ENCODE data around the gene CHAF1B. TPM values are rescaled to one million over a fixed set of nuclear protein-coding genes. Genes with fewer than 3 reads are reported as not detected.

CHAF1B gene
- polyA plus RNA-seq, 2 donors, result 2.1 to 3.2 TPM

GRCh38 chr21:36464590-36464989, 79.4 kb downstream of the CHAF1B start:
- Histone ChIP-seq H3K4me1 (ENCODE audit: control insufficient read depth in 2 of 2, insufficient read depth in 2 of 2, low read length in 1 of 2) (peaks cover 0 to 5% of the 10 kb centered on the region in 2 donors), H3K27me3 (ENCODE audit: control insufficient read depth in 1 of 2, insufficient read depth in 2 of 2, low read length in 2 of 2) (no peaks in the 10 kb centered on the region), H3K9me3 (ENCODE audit: control insufficient read depth in 2 of 2, insufficient read depth in 1 of 2, low read depth in 1 of 2, low read length in 1 of 2) (no peaks in the 10 kb centered on the region), H3K27ac (ENCODE audit: low read depth in 2 of 2, low read length in 1 of 2) (no peak overlapping the region), H3K4me3 (ENCODE audit: low read depth in 1 of 2, low read length in 2 of 2) (no peak overlapping the region), H3K36me3 (ENCODE audit: control insufficient read depth in 2 of 2, insufficient read depth in 2 of 2, low read length in 1 of 2) (no peaks in the 10 kb centered on the region)
- WGBS, 2 donors, result 83 to 90% methylated on average over 3 of the region's 3 CpGs

- H3K4me1 ChIP-seq (ENCODE audit: control insufficient read depth in 2 of 2, insufficient read depth in 2 of 2, low read length in 1 of 2), result peaks cover 0 to 5% of the 10 kb centered on the region in 2 donors
- H3K36me3 ChIP-seq (ENCODE audit: control insufficient read depth in 2 of 2, insufficient read depth in 2 of 2, low read length in 1 of 2), result no peaks in the 10 kb centered on the region
- H3K4me3 ChIP-seq (ENCODE audit: low read depth in 1 of 2, low read length in 2 of 2), result no peak overlapping the region
- 36 to 39% methylated on average over 8 of the region's 8 CpGs for WGBS, 2 donors
- no peaks in the 10 kb centered on the region for H3K9me3 ChIP-seq (ENCODE audit: control insufficient read depth in 2 of 2, insufficient read depth in 1 of 2, low read depth in 1 of 2, low read length in 1 of 2)
- H3K27me3 ChIP-seq (ENCODE audit: control insufficient read depth in 1 of 2, insufficient read depth in 2 of 2, low read length in 2 of 2), result no peaks in the 10 kb centered on the region
- no peak overlapping the region for H3K27ac ChIP-seq (ENCODE audit: low read depth in 2 of 2, low read length in 1 of 2)
Measured at GRCh38 chr21:36465478-36465877, 80.3 kb downstream of the CHAF1B start.

- H3K27ac ChIP-seq (ENCODE audit: low read depth in 2 of 2, low read length in 1 of 2), result no peak overlapping the region
- no peak overlapping the region for H3K4me3 ChIP-seq (ENCODE audit: low read depth in 1 of 2, low read length in 2 of 2)
- no peaks in the 10 kb centered on the region for H3K9me3 ChIP-seq (ENCODE audit: control insufficient read depth in 2 of 2, insufficient read depth in 1 of 2, low read depth in 1 of 2, low read length in 1 of 2)
- no peaks in the 10 kb centered on the region for H3K36me3 ChIP-seq (ENCODE audit: control insufficient read depth in 2 of 2, insufficient read depth in 2 of 2, low read length in 1 of 2)
- 76 to 80% methylated on average over 8 of the region's 8 CpGs for WGBS, 2 donors
- H3K27me3 ChIP-seq (ENCODE audit: control insufficient read depth in 1 of 2, insufficient read depth in 2 of 2, low read length in 2 of 2), result no peaks in the 10 kb centered on the region
- H3K4me1 ChIP-seq (ENCODE audit: control insufficient read depth in 2 of 2, insufficient read depth in 2 of 2, low read length in 1 of 2), result peaks cover 0 to 5% of the 10 kb centered on the region in 2 donors
Measured at GRCh38 chr21:36466061-36466511, 80.9 kb downstream of the CHAF1B start.

Other genes with a start within 250 kb of the CHAF1B start
- 10 to 100 TPM in 1 of 2 donors, 1 to 10 TPM in 1; 9.2 to 13.2 TPM for gene DOP1B, start 228.6 kb upstream of the CHAF1B start, polyA plus RNA-seq
- 10 to 100 TPM; 13.1 to 18.6 TPM for gene MORC3, start 65.2 kb upstream of the CHAF1B start, polyA plus RNA-seq
- under 1 TPM in 1 of 2 donors, not detected in 1; 0.04 TPM for gene CLDN14, start 94.7 kb downstream of the CHAF1B start, polyA plus RNA-seq